Neural progenitor cell (in vitro differentiated cells): ENCODE measurements around the gene BMERB1. TPM values are rescaled to one million over a fixed set of nuclear protein-coding genes. Genes with fewer than 3 reads are reported as not detected.

Experiments used
- DNase-seq: peaks from one replicate; pipeline ENCODE4 v3.0.0-alpha.2; 2016; ENCODE audit warnings: low spot score
- H2AFZ ChIP-seq: fragments of 200-600 bp; sonication (generic); replicated peaks from 2 replicates; pipeline ENCODE4 v1.6.1; 2016; ENCODE audit warnings: antibody characterized with exemption
- H3F3A ChIP-seq: fragments of 200-600 bp; sonication (generic); 2 replicates; pipeline ENCODE4 v1.6.1; 2016; ENCODE audit warnings: antibody characterized with exemption, low read depth
- H3K27ac ChIP-seq: fragments of 200-600 bp; sonication (generic); 2 replicates; pipeline ENCODE4 v1.5.1; 2016; ENCODE audit warnings: mild to moderate bottlenecking
- H3K27me3 ChIP-seq: fragments of 200-600 bp; sonication (generic); 2 replicates; pipeline ENCODE4 v1.6.1; 2016; ENCODE audit warnings: mild to moderate bottlenecking, moderate library complexity
- H3K36me3 ChIP-seq: fragments of 200-600 bp; sonication (generic); 2 replicates; pipeline ENCODE4 v1.5.1; 2016
- H3K4me1 ChIP-seq: fragments of 200-600 bp; sonication (generic); 2 replicates; pipeline ENCODE4 v1.6.1; 2016; ENCODE audit warnings: mixed run types
- H3K4me2 ChIP-seq: fragments of 200-600 bp; sonication (generic); 2 replicates; pipeline ENCODE4 v1.6.1; 2016
- H3K4me3 ChIP-seq: fragments of 200-600 bp; sonication (generic); 2 replicates; pipeline ENCODE4 v1.5.1; 2016
- H3K79me2 ChIP-seq: fragments of 200-600 bp; sonication (generic); 2 replicates; pipeline ENCODE4 v1.6.1; 2016; ENCODE audit warnings: low read depth
- H3K9ac ChIP-seq: fragments of 200-600 bp; sonication (generic); 2 replicates; pipeline ENCODE4 v1.6.1; 2016
- H3K9me3 ChIP-seq: fragments of 200-600 bp; sonication (generic); 2 replicates; pipeline ENCODE4 v1.5.1; 2016; ENCODE audit warnings: low read depth
- H4K20me1 ChIP-seq: fragments of 200-600 bp; sonication (generic); 2 replicates; pipeline ENCODE4 v1.6.1; 2016; ENCODE audit warnings: low read depth
- H3K27ac Mint-ChIP-seq: 3 replicates; pipeline ENCODE4 v1.8.0; 2021; ENCODE audit warnings: mixed read lengths
- H3K27me3 Mint-ChIP-seq: 2 replicates; pipeline ENCODE4 v1.8.0; 2022; ENCODE audit warnings: low read depth, mild to moderate bottlenecking, inconsistent platforms, moderate library complexity, mixed read lengths; ENCODE audit not compliant: insufficient read depth
- H3K36me3 Mint-ChIP-seq: 3 replicates; pipeline ENCODE4 v1.8.0; 2021; ENCODE audit warnings: mixed read lengths
- H3K4me1 Mint-ChIP-seq: 3 replicates; pipeline ENCODE4 v1.8.0; 2021; ENCODE audit warnings: mixed read lengths
- H3K4me3 Mint-ChIP-seq: 3 replicates; pipeline ENCODE4 v1.8.0; 2021; ENCODE audit warnings: mild to moderate bottlenecking, moderate library complexity, mixed read lengths
- H3K9me3 Mint-ChIP-seq: 3 replicates; pipeline ENCODE4 v1.8.0; 2020; ENCODE audit warnings: mixed read lengths
- EZH2 ChIP-seq: fragments of 200-600 bp; sonication (generic); IDR thresholded peaks from 2 replicates; pipeline ENCODE4 v1.6.1; 2017; ENCODE audit warnings: antibody characterized with exemption, mild to moderate bottlenecking, moderate library complexity
- EZH2phosphoT487 ChIP-seq: fragments of 200-600 bp; sonication (generic); IDR thresholded peaks from 2 replicates; pipeline ENCODE4 v1.6.1; 2017; ENCODE audit warnings: antibody characterized with exemption
- total RNA-seq: library from RNA; depleted of rRNA; stranded (reverse); fragments of >200 nt; gene quantifications from 2 replicates; pipeline ENCODE4 v1.2.3, GENCODE V29; 2015; ENCODE audit warnings: low replicate concordance
- TF ChIP-seq, protein P1 (sequence below): fragments of 200-600 bp; sonication (generic); IDR thresholded peaks from 2 replicates; pipeline ENCODE4 v1.5.1; 2017; ENCODE audit warnings: antibody characterized with exemption, mild to moderate bottlenecking

The BMERB1 gene
- total RNA-seq, 1 donor from 2014 or later = 39.0 TPM

DNA sequence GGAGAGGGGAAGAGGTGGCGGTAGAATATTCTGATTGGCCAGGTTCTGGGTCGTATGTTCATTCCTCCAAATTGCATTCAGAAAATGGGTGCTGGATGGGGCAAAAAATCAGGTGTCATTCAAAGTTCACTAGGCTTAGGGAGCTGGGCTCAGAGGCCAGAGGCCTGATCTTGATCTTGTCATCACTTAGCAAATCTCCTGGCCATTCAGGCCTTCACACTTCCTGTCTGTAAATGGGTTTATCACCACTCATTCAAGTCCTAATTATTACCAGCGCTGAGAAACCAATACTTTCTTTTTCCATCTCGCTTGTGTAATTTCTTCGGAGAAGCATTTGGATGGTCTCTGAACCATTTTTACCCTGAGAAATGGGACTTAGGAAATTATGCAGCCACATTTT is 50.8 kb downstream of the BMERB1 start:
- Histone ChIP-seq H3F3A (no peaks in the 10 kb centered on the region), H3K27ac (no peak overlapping the region), H3K4me1 (no peaks in the 10 kb centered on the region), H2AFZ (no peak overlapping the region), H4K20me1 (no peaks in the 10 kb centered on the region), H3K36me3 (no peaks in the 10 kb centered on the region), H3K4me2 (no peak overlapping the region), H3K9ac (no peak overlapping the region), H3K79me2 (no peaks in the 10 kb centered on the region), H3K9me3 (no peaks in the 10 kb centered on the region), H3K27me3 (no peaks in the 10 kb centered on the region), H3K4me3 (no peak overlapping the region)
- Mint-ChIP-seq H3K36me3 (no peaks in the 10 kb centered on the region), H3K4me1 (no peaks in the 10 kb centered on the region), H3K4me3 (no peak overlapping the region), H3K27me3 (no peaks in the 10 kb centered on the region), H3K27ac (no peak overlapping the region), H3K9me3 (no peaks in the 10 kb centered on the region)
- TF ChIP-seq EZH2phosphoT487 (no peak), EZH2 (no peak)
- TF ChIP-seq, protein P1, sequence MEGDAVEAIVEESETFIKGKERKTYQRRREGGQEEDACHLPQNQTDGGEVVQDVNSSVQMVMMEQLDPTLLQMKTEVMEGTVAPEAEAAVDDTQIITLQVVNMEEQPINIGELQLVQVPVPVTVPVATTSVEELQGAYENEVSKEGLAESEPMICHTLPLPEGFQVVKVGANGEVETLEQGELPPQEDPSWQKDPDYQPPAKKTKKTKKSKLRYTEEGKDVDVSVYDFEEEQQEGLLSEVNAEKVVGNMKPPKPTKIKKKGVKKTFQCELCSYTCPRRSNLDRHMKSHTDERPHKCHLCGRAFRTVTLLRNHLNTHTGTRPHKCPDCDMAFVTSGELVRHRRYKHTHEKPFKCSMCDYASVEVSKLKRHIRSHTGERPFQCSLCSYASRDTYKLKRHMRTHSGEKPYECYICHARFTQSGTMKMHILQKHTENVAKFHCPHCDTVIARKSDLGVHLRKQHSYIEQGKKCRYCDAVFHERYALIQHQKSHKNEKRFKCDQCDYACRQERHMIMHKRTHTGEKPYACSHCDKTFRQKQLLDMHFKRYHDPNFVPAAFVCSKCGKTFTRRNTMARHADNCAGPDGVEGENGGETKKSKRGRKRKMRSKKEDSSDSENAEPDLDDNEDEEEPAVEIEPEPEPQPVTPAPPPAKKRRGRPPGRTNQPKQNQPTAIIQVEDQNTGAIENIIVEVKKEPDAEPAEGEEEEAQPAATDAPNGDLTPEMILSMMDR = no peak
- no peak for DNase-seq

DNA sequence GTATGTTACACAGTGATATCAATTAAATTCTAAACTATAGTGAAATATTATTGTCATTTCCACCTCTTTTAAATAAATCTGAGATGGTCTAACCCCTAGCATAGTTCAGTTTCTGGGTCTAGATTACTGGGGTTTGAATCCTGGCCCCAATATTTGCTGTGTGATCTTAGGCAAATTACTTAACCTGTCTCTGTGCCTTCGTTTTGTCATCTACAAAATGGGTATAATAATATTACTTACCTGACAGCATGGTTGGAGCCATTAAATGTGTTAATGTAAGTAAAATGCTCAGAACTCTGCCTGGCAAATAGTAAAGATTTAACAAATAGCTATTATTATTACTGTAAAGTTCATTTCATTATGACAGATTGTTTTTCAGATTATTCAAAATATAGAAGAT is 52.3 kb downstream of the BMERB1 start:
- no peak overlapping the region for H3K27ac ChIP-seq
- H3K36me3 ChIP-seq = no peaks in the 10 kb centered on the region
- no peaks in the 10 kb centered on the region for H3K27me3 Mint-ChIP-seq
- no peak overlapping the region for H2AFZ ChIP-seq
- no peak overlapping the region for H3K4me2 ChIP-seq
- H3K9ac ChIP-seq = no peak overlapping the region
- no peak overlapping the region for H3K4me3 ChIP-seq
- no peaks in the 10 kb centered on the region for H3K4me1 ChIP-seq
- no peaks in the 10 kb centered on the region for H3K36me3 Mint-ChIP-seq
- no peak overlapping the region for H3K27ac Mint-ChIP-seq
- no peaks in the 10 kb centered on the region for H3K9me3 ChIP-seq
- H4K20me1 ChIP-seq = no peaks in the 10 kb centered on the region
- no peaks in the 10 kb centered on the region for H3K9me3 Mint-ChIP-seq
- H3K4me3 Mint-ChIP-seq = no peak overlapping the region
- no peak for TF ChIP-seq EZH2
- TF ChIP-seq EZH2phosphoT487 = no peak
- H3F3A ChIP-seq = no peaks in the 10 kb centered on the region
- no peaks in the 10 kb centered on the region for H3K4me1 Mint-ChIP-seq
- no peaks in the 10 kb centered on the region for H3K27me3 ChIP-seq
- DNase-seq = no peak
- no peaks in the 10 kb centered on the region for H3K79me2 ChIP-seq

DNA sequence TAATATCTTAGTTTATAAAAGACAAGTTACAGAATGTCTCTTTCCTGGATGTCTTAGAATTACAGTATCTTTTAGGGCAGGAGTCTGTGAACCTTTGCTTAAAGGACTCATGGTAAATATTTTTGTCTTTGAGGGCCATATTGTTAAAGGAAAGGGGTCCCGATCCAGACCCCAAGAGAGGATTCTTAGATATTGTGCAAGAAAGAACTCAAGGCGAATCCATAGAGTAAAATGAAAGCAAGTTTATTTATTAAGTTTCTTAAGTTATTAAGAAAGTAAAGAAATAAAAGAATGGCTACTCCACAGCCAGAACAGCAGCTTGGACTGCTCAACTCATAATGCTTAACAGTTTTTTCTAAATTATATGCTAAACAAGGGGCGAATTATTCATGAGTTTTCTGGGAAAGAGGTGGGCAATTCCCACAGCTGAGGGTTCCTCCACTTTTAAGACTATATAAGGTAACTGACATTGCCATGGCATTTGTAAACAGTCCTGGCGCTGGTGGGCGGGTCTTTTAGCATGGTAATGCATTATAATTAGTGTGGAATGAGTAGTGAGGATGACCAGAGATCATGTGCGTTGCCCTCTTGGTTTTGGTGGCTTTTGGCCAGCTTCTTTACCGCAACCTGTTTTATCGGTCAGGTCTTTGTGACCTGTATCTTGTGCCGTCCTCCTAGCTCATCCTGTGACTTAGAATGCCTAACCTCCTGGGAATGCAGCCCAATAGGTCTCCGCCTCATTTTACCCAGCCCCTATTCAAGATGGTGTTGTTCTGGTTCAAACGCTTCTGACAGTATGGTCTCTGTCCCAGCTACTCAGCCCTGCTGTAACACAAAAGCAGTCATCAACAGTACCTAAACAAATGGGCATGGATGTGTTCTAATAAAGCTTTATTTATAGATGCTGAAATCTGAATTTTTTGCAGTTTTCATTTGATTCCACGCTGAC is 53.2 kb downstream of the BMERB1 start:
- Mint-ChIP-seq H3K4me1 (no peaks in the 10 kb centered on the region), H3K27me3 (no peaks in the 10 kb centered on the region), H3K36me3 (no peaks in the 10 kb centered on the region), H3K9me3 (no peaks in the 10 kb centered on the region), H3K27ac (no peak overlapping the region), H3K4me3 (no peak overlapping the region)
- H3F3A ChIP-seq = no peaks in the 10 kb centered on the region
- H3K4me1 ChIP-seq = no peaks in the 10 kb centered on the region
- no peaks in the 10 kb centered on the region for H3K9me3 ChIP-seq
- H3K79me2 ChIP-seq = no peaks in the 10 kb centered on the region
- no peak overlapping the region for H3K4me2 ChIP-seq
- no peaks in the 10 kb centered on the region for H4K20me1 ChIP-seq
- no peaks in the 10 kb centered on the region for H3K36me3 ChIP-seq
- no peak overlapping the region for H3K4me3 ChIP-seq
- H3K9ac ChIP-seq = no peak overlapping the region
- TF ChIP-seq, protein P1 = no peak
- TF ChIP-seq EZH2 (no peak), EZH2phosphoT487 (no peak)
- DNase-seq = no peak
- H3K27ac ChIP-seq = no peak overlapping the region
- no peaks in the 10 kb centered on the region for H3K27me3 ChIP-seq
- no peak overlapping the region for H2AFZ ChIP-seq

DNA sequence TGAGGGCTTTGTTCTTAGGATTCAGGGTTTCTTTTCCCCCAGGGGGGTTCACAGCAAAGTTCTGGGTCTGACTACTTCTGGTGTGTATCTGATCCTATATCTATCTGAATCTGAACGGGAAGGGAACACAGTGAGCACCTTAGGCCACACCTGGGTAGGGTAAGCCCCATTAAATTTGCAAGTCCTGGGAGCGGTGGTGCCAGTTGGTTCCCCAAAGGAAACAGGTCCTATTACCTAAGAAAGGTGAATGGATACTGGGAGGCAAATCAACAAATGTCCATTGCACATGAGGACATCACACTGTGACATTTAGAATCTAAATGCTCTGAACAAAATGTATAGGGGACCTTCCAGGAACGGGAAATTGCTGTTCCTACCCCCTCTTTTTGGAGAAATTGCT is 54.6 kb downstream of the BMERB1 start:
- Mint-ChIP-seq H3K4me3 (no peak overlapping the region), H3K4me1 (no peaks in the 10 kb centered on the region), H3K27ac (no peak overlapping the region), H3K27me3 (no peaks in the 10 kb centered on the region), H3K9me3 (no peaks in the 10 kb centered on the region), H3K36me3 (no peaks in the 10 kb centered on the region)
- no peak for DNase-seq
- Histone ChIP-seq H3K79me2 (no peaks in the 10 kb centered on the region), H3K9ac (no peak overlapping the region), H3K4me1 (no peaks in the 10 kb centered on the region), H3K4me3 (no peak overlapping the region), H3K27me3 (no peaks in the 10 kb centered on the region), H3K27ac (no peak overlapping the region), H3K36me3 (no peaks in the 10 kb centered on the region), H4K20me1 (no peaks in the 10 kb centered on the region), H2AFZ (no peak overlapping the region), H3K9me3 (no peaks in the 10 kb centered on the region), H3K4me2 (no peak overlapping the region), H3F3A (no peaks in the 10 kb centered on the region)
- TF ChIP-seq, protein P1 = no peak
- TF ChIP-seq EZH2phosphoT487 (no peak), EZH2 (no peak)
